ENCODE results near the gene CPT1A.

- TF ChIP-seq CTCF (IDR thresholded peaks at IDR 0.05; ENCODE audit: low read depth, low read length) = no peak
- TF ChIP-seq MAX (IDR thresholded peaks at IDR 0.05; ENCODE audit: low read depth, low read length) = no peak
- TF ChIP-seq POLR2A (IDR thresholded peaks at IDR 0.05; ENCODE audit: extremely low read depth, insufficient read length) = no peak
- no peak for TF ChIP-seq MYC (IDR thresholded peaks at IDR 0.05; ENCODE audit: low read depth, low read length)
Measured at GRCh38 chr11:68707527-68707926, 134.2 kb downstream of the CPT1A start.
